HUES6 (cell line): ENCODE measurements around the gene CYP24A1.

ENCODE experiments used
- H3K27ac ChIP-seq: 2 replicates; pipeline ENCODE4 v1.7.0; 2013; ENCODE audit warnings: low read depth, mild to moderate bottlenecking, low read length, inconsistent platforms
- H3K27me3 ChIP-seq: 2 replicates; pipeline ENCODE4 v1.6.1; 2013; ENCODE audit warnings: low read length; ENCODE audit not compliant: control insufficient read depth, insufficient read depth
- H3K36me3 ChIP-seq: 2 replicates; pipeline ENCODE4 v1.6.1; 2013; ENCODE audit warnings: low read length; ENCODE audit not compliant: control insufficient read depth, insufficient read depth
- H3K4me1 ChIP-seq: 2 replicates; pipeline ENCODE4 v1.6.1; 2013; ENCODE audit warnings: low read length; ENCODE audit not compliant: control insufficient read depth, insufficient read depth
- H3K4me3 ChIP-seq: 2 replicates; pipeline ENCODE4 v1.5.1; 2013; ENCODE audit warnings: low read depth, low read length
- H3K9ac ChIP-seq: one replicate; pipeline ENCODE4 v1.6.1; 2013; ENCODE audit warnings: mild to moderate bottlenecking, low read length
- H3K9me3 ChIP-seq: 2 replicates; pipeline ENCODE4 v1.6.1; 2013; ENCODE audit warnings: low read depth, low read length; ENCODE audit not compliant: control insufficient read depth, insufficient read depth

CYP24A1 gene

DNA sequence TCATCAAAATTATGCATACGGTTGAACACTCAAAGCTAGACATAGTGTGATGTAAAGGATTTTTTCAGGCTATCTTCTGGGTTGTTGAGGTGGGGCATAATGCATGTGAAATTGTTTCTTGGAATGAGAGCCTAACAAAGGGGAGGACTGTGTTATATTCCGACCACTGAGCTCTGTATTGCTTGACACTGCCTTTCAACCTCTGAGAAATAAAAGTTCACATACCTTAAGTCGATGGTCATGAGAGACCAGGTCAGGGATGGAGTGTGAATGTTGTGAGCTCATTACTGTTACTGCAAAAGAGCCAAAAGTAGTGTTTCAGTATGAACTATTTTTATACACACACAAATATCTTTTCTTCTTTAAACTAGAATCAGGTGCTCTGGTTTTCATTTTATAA is 39.1 kb upstream of the CYP24A1 start:
- Histone ChIP-seq H3K9me3 (no peaks in the 10 kb centered on the region), H3K27ac (no peak overlapping the region)

GRCh38 chr20:54212226-54212625 is 38.4 kb upstream of the CYP24A1 start:
- Histone ChIP-seq H3K27me3 (no peaks in the 10 kb centered on the region), H3K4me1 (peaks cover 10% of the 10 kb centered on the region), H3K4me3 (no peak overlapping the region), H3K9me3 (no peaks in the 10 kb centered on the region), H3K36me3 (peaks cover 39% of the 10 kb centered on the region), H3K27ac (no peak overlapping the region), H3K9ac (no peak overlapping the region)

More for the DNA sequence above, 39.1 kb upstream of the CYP24A1 start:
- Histone ChIP-seq H3K4me1 (peaks cover 10% of the 10 kb centered on the region), H3K9ac (no peak overlapping the region), H3K27me3 (no peaks in the 10 kb centered on the region), H3K36me3 (peaks cover 42% of the 10 kb centered on the region), H3K4me3 (no peak overlapping the region)

DNA sequence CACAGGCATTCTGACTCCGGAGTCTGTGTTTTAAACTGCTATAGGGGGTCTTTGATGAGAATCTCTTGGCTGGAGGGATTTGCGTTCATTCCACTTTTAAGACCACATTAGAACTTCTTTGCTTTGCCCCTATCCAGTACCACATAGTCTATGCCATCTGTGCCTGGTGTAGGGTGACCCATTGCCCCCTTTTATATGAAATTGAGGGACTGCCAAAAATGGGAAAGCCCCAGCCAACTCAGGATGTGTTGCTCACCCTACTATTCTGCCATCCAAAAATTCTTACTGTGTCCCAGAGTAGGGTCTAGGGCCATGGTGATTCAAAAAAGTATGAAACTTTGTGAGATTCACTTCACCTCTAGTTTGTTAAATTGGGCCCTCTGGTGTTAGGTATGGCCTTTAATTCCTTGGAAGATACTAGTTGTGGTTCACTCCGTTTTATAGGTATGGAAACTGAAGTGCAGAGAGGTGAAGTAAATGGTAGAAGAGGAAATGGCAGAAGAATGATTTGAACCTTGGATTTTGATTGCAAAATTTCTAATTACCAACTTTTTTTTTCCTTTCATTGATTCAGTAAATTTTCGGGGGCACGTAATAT is 35.5 kb upstream of the CYP24A1 start:
- Histone ChIP-seq H3K36me3 (peaks cover 14% of the 10 kb centered on the region), H3K27ac (0 out of 2 replicates have a peak overlapping the region, but pooled peaks have one; percentile 100), H3K4me1 (peaks cover 10% of the 10 kb centered on the region), H3K9ac (peak overlapping the region; percentile 100), H3K27me3 (no peaks in the 10 kb centered on the region), H3K4me3 (peak overlapping the region; percentile 94), H3K9me3 (no peaks in the 10 kb centered on the region)

DNA sequence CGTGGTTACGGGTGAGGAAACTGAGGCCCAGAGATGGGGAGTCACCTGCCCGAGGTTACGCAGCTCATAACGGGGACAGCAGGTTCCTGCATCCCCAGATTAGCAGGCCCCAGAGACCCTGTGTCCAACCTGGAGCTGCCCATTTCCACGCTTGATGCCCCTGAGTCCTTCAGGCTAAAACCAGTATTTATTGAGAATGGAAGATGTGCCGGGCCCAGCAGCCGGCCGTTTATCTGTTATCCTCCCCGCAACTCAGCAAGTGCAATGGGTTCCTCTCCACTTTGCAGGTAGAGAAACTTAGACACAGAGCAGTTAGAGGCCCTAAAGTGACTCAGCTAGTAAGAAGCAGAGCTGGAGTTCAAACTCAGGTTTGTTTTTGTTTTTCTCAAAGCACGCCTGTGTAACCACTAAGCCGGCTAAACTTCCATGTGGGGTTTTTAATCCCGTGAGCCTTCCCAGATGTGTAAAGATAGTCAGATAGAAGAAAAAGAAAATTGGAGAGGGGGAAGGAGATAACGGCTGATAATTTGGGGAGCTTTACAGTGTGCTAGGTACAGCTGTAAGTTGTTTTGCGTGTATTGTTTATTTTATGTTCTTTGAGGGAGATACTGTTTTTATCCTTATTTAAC is 34.9 kb upstream of the CYP24A1 start:
- peak overlapping the region; percentile 100 for H3K27ac ChIP-seq
- no peaks in the 10 kb centered on the region for H3K9me3 ChIP-seq
- peak overlapping the region; percentile 94 for H3K4me3 ChIP-seq
- peak overlapping the region; percentile 100 for H3K9ac ChIP-seq
- peaks cover 10% of the 10 kb centered on the region for H3K4me1 ChIP-seq
- H3K27me3 ChIP-seq = no peaks in the 10 kb centered on the region
- peaks cover 14% of the 10 kb centered on the region for H3K36me3 ChIP-seq

- Histone ChIP-seq H3K27me3 (no peaks in the 10 kb centered on the region), H3K36me3 (peaks cover 14% of the 10 kb centered on the region), H3K9me3 (no peaks in the 10 kb centered on the region), H3K9ac (peak within 1 kb of the TSS; percentile 100), H3K4me1 (peaks cover 10% of the 10 kb centered on the region), H3K27ac (peak within 1 kb of the TSS; percentile 100), H3K4me3 (peak within 1 kb of the TSS; percentile 94)
Measured at GRCh38 chr20:54207743-54208547, 34.2 kb upstream of the CYP24A1 start, which contains the start of gene PFDN4. TSS of gene PFDN4 (plus strand) at chr20:54208087. CDS start at chr20:54208101, 14 bp downstream.

GRCh38 chr20:54207053-54207742 is 33.4 kb upstream of the CYP24A1 start:
- Histone ChIP-seq H3K9me3 (no peaks in the 10 kb centered on the region), H3K4me1 (peaks cover 10% of the 10 kb centered on the region), H3K27me3 (no peaks in the 10 kb centered on the region), H3K4me3 (peak overlapping the region; percentile 94), H3K27ac (peak overlapping the region; percentile 100; the same call in 1 of the 2 replicates), H3K36me3 (peaks cover 14% of the 10 kb centered on the region), H3K9ac (peak overlapping the region; percentile 100)

DNA sequence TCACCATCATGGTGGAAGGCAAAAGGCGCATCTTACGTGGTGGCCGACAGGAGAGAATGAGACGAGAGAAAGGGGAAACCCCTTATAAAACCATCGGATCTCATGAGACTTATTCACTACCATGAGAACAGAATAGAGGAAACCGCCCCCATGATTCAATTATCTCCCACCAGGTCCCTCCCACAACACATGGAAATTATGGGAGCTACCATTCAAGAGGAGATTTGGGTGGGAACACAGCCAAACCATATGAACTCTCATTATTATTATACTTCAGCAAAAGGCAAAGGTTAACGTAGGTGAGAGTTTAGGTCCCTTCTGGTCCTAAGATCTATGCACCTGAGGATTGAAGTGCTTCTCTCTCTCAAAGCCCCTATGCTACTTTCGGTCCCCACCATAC is 31.7 kb upstream of the CYP24A1 start:
- Histone ChIP-seq H3K4me3 (no peak overlapping the region), H3K27me3 (no peaks in the 10 kb centered on the region), H3K27ac (no peak overlapping the region), H3K36me3 (0 out of 2 replicates have a peak, but pooled peaks cover 3% of the 10 kb centered on the region), H3K9me3 (no peaks in the 10 kb centered on the region), H3K9ac (no peak overlapping the region), H3K4me1 (peaks cover 10% of the 10 kb centered on the region)

DNA sequence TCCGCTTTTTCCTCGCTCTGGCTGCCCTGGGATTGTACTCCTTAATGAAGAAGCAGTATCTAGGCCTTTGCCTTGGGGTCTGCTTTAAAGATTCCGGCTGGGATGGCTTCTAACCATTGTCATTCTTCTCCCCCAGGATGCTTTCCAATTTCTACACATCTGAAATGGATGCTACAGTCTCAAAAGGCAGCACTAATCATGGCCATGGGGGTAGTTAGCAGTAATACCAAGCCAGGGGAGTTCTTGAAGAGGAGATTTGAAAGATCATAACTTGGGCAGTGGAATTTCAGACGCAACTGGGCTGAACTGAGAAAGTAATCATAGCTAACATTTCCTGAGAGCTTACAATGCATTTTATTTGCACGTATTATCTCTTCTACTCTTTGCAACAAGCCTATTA is 30.7 kb upstream of the CYP24A1 start:
- Histone ChIP-seq H3K9ac (no peak overlapping the region), H3K4me3 (no peak overlapping the region), H3K9me3 (no peaks in the 10 kb centered on the region), H3K4me1 (peaks cover 7% of the 10 kb centered on the region), H3K36me3 (no peaks in the 10 kb centered on the region), H3K27me3 (no peaks in the 10 kb centered on the region), H3K27ac (no peak overlapping the region)

GRCh38 chr20:54204063-54204462 is 30.3 kb upstream of the CYP24A1 start:
- Histone ChIP-seq H3K9ac (no peak overlapping the region), H3K27ac (no peak overlapping the region), H3K27me3 (no peaks in the 10 kb centered on the region), H3K9me3 (no peaks in the 10 kb centered on the region), H3K4me1 (peaks cover 3% of the 10 kb centered on the region), H3K4me3 (no peak overlapping the region), H3K36me3 (no peaks in the 10 kb centered on the region)

DNA sequence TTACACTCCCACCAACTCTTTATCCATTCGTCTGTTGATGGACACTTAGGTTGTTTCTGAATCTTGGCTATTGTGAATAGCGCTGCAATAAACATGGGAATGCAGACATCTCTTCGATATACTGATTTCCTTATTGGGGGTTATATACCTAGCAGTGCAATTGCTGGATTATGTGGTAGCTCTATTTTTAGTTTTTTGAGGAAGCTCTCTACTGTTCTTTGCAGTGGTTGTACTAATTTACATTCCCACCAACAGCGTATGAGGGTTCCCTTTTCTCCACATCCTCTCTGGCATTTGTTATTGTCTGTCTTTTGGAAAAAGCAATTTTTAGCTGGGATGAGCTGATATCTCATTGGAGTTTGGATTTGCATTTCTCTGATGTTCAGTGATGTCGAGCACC is 29.5 kb upstream of the CYP24A1 start:
- Histone ChIP-seq H3K36me3 (no peaks in the 10 kb centered on the region), H3K4me3 (no peak overlapping the region), H3K27ac (no peak overlapping the region), H3K9ac (no peak overlapping the region), H3K4me1 (no peaks in the 10 kb centered on the region; the same call in 1 of the 2 replicates), H3K27me3 (no peaks in the 10 kb centered on the region), H3K9me3 (no peaks in the 10 kb centered on the region)
